Ovary (tissue), 3 donors: Measurements from ENCODE around the gene SHB.

Experiments
- POLR2A ChIP-seq: fragments of 450-650 bp; IDR thresholded peaks from one replicate; pipeline ENCODE4 v1.6.1; 2017; ENCODE audit warnings: antibody characterized with exemption, mild to moderate bottlenecking, moderate library complexity
- TF ChIP-seq, protein P1 (sequence below), 3 donors: fragments of 450-650 bp in 2 of 3; fragments of 200-600 bp in 1 of 3; IDR thresholded peaks; one replicate each; pipeline versions ENCODE4 v1.5.1 to v1.8.0; 2016 to 2022; ENCODE audit warnings: antibody characterized with exemption in 3 of 3, mild to moderate bottlenecking in 1 of 3
- donor health status: DM: no; HTN: no; CAD: no.

DNA sequence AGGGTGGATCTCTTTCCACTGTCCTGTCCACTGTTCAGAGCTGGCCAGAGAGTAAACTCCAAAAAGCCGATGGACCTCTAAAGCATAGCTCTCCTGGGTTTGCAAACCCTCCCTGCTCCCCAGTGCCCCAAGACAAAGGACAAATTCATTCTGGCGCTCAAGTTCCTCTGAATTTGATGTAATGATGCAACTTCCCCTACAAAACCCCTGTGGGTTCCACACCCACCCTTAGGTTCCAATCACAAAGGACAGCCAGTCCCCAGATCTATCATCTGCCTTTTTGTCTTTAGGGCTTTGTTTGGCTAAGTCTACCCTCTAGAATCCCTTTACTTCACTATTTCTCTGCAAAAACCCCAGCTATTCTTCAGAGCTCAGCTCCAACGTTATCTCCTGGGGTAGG, 107.7 kb downstream of the SHB start:
- no peak for TF ChIP-seq POLR2A
- TF ChIP-seq, protein P1, sequence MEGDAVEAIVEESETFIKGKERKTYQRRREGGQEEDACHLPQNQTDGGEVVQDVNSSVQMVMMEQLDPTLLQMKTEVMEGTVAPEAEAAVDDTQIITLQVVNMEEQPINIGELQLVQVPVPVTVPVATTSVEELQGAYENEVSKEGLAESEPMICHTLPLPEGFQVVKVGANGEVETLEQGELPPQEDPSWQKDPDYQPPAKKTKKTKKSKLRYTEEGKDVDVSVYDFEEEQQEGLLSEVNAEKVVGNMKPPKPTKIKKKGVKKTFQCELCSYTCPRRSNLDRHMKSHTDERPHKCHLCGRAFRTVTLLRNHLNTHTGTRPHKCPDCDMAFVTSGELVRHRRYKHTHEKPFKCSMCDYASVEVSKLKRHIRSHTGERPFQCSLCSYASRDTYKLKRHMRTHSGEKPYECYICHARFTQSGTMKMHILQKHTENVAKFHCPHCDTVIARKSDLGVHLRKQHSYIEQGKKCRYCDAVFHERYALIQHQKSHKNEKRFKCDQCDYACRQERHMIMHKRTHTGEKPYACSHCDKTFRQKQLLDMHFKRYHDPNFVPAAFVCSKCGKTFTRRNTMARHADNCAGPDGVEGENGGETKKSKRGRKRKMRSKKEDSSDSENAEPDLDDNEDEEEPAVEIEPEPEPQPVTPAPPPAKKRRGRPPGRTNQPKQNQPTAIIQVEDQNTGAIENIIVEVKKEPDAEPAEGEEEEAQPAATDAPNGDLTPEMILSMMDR (IDR thresholded peaks at IDR 0.05): no peak
